ENCODE data around the gene EFNB2. TPM values are rescaled to one million over a fixed set of nuclear protein-coding genes. Genes with fewer than 3 reads are reported as not detected.

Gene EFNB2
- total RNA-seq, 2 donors from 2014 or later: 46.1 to 52.4 TPM

GRCh38 chr13:106491928-106492587, 43.4 kb downstream of the EFNB2 start:
- TF ChIP-seq CTCF (IDR thresholded peaks at IDR 0.05) (no peak), POLR2A (IDR thresholded peaks at IDR 0.05) (no peak), POLR2AphosphoS5 (IDR thresholded peaks at IDR 0.05) (no peak)
- H3K36me3 ChIP-seq: peaks cover 7 to 14% of the 10 kb centered on the region in 2 donors
- DNase-seq (ENCODE audit: low spot score): no peak
- no peaks in the 10 kb centered on the region for H3K9me3 ChIP-seq
- H3K4me1 ChIP-seq (replicated peaks): no peaks in the 10 kb centered on the region
- intact Hi-C loops (cut with DNase I): no loop called here
- WGBS: 73% methylated on average over 14 of the region's 14 CpGs
- H3K4me3 ChIP-seq: no peak overlapping the region
- H3K27ac ChIP-seq: no peak overlapping the region
- H3K27me3 ChIP-seq (replicated peaks; ENCODE audit: insufficient read depth): no peaks in the 10 kb centered on the region

GRCh38 chr13:106491463-106491862, 44.0 kb downstream of the EFNB2 start:
- no peak for DNase-seq (ENCODE audit: low spot score)
- Histone ChIP-seq H3K27ac (no peak overlapping the region), H3K4me3 (no peak overlapping the region), H3K9me3 (no peaks in the 10 kb centered on the region), H3K27me3 (replicated peaks; ENCODE audit: insufficient read depth) (no peaks in the 10 kb centered on the region), H3K36me3 (peaks cover 7 to 14% of the 10 kb centered on the region in 2 donors), H3K4me1 (replicated peaks) (no peaks in the 10 kb centered on the region)
- TF ChIP-seq CTCF (IDR thresholded peaks at IDR 0.05): no peak
- intact Hi-C loops (cut with DNase I): no loop called here
- 69% methylated on average over 11 of the region's 11 CpGs for whole genome bisulfite sequencing

GRCh38 chr13:106490569-106491321, 44.7 kb downstream of the EFNB2 start:
- WGBS: 79% methylated on average over 14 of the region's 14 CpGs
- TF ChIP-seq POLR2AphosphoS5 (IDR thresholded peaks at IDR 0.05) (no peak), CTCF (IDR thresholded peaks at IDR 0.05) (no peak), POLR2A (IDR thresholded peaks at IDR 0.05) (no peak)
- no peak overlapping the region for H3K27ac ChIP-seq
- H3K4me3 ChIP-seq: no peak overlapping the region
- intact Hi-C loops (cut with DNase I): no loop called here
- no peaks in the 10 kb centered on the region for H3K27me3 ChIP-seq (replicated peaks; ENCODE audit: insufficient read depth)
- H3K4me1 ChIP-seq (replicated peaks): no peaks in the 10 kb centered on the region
- DNase-seq (ENCODE audit: low spot score): no peak
- H3K36me3 ChIP-seq: peaks cover 7 to 14% of the 10 kb centered on the region in 2 donors
- no peaks in the 10 kb centered on the region for H3K9me3 ChIP-seq

- whole genome bisulfite sequencing: 66% methylated on average over 7 of the region's 7 CpGs
- DNase-seq (ENCODE audit: low spot score): no peak
- Histone ChIP-seq H3K27me3 (replicated peaks; ENCODE audit: insufficient read depth) (no peaks in the 10 kb centered on the region), H3K4me3 (no peak overlapping the region), H3K27ac (no peak overlapping the region), H3K9me3 (no peaks in the 10 kb centered on the region), H3K4me1 (replicated peaks) (no peaks in the 10 kb centered on the region), H3K36me3 (peaks cover 7 to 14% of the 10 kb centered on the region in 2 donors)
- no peak for TF ChIP-seq POLR2AphosphoS5 (IDR thresholded peaks at IDR 0.05)
- TF ChIP-seq POLR2A (IDR thresholded peaks at IDR 0.05): no peak
- no peak for TF ChIP-seq CTCF (IDR thresholded peaks at IDR 0.05)
- intact Hi-C loops (cut with DNase I): no loop called here
These were observed 45.5 kb downstream of the EFNB2 start for GRCh38 chr13:106489849-106490568.
